GM21529 (cell line): ENCODE data around the gene DNAJB9.
"Not testable (repeated sequence)": the region's sequence is repeated elsewhere in the genome, so short reads cannot be mapped to it uniquely, and the experiment has no call there.

Experiments
- ATAC-seq: cut with Tn5 transposase; IDR thresholded peaks from one replicate; pipeline ENCODE4 v1.9.1; 2021; ENCODE audit not compliant: unreplicated experiment

Gene DNAJB9

GRCh38 chr7:108569381-108570145 is at the start of gene DNAJB9, which contains the start of gene THAP5:
Gene DNAJB9, plus strand, starts transcription at chr7:108569874. Its CDS starts 1,853 bp downstream, at chr7:108571727.
Gene THAP5, minus strand, starts transcription at chr7:108569706. Its CDS starts 137 bp downstream, at chr7:108569569.
- ATAC-seq: peak; percentile 93

GRCh38 chr7:108522780-108523179 is 46.9 kb upstream of the DNAJB9 start:
- no peak for ATAC-seq

GRCh38 chr7:108525327-108525984 is 44.2 kb upstream of the DNAJB9 start:
- ATAC-seq: peak; percentile 53

- peak; percentile 91 for ATAC-seq
Observed at GRCh38 chr7:108525985-108526767, 43.5 kb upstream of the DNAJB9 start, which contains the start of gene PNPLA8. Gene PNPLA8, minus strand, starts transcription at chr7:108526135. Its CDS starts 10,644 bp downstream, at chr7:108515491.

GRCh38 chr7:108526768-108527017 is 43.0 kb upstream of the DNAJB9 start:
- ATAC-seq: no peak

GRCh38 chr7:108528183-108528712 is 41.4 kb upstream of the DNAJB9 start:
- ATAC-seq: no peak

GRCh38 chr7:108529341-108529740 is 40.3 kb upstream of the DNAJB9 start:
- ATAC-seq: no peak

GRCh38 chr7:108533712-108534111 is 36.0 kb upstream of the DNAJB9 start:
- no peak for ATAC-seq

- no peak for ATAC-seq
Observed at GRCh38 chr7:108535257-108535656, 34.4 kb upstream of the DNAJB9 start.

GRCh38 chr7:108535744-108536143 is 33.9 kb upstream of the DNAJB9 start:
- no peak for ATAC-seq

GRCh38 chr7:108537229-108537628 is 32.4 kb upstream of the DNAJB9 start:
- no peak for ATAC-seq

GRCh38 chr7:108538236-108538635 is 31.4 kb upstream of the DNAJB9 start:
- ATAC-seq: not testable (repeated sequence)

GRCh38 chr7:108538685-108539084 is 31.0 kb upstream of the DNAJB9 start:
- not testable (repeated sequence) for ATAC-seq

GRCh38 chr7:108541478-108541877 is 28.2 kb upstream of the DNAJB9 start:
- ATAC-seq: no peak

GRCh38 chr7:108548141-108548896 is 21.4 kb upstream of the DNAJB9 start:
- ATAC-seq: not testable (repeated sequence)

GRCh38 chr7:108556665-108557064 is 13.0 kb upstream of the DNAJB9 start:
- not testable (repeated sequence) for ATAC-seq

- no peak for ATAC-seq
Observed at GRCh38 chr7:108557191-108557590, 12.5 kb upstream of the DNAJB9 start.

- ATAC-seq: no peak
Observed at GRCh38 chr7:108557617-108558016, 12.1 kb upstream of the DNAJB9 start.

GRCh38 chr7:108559253-108559652 is 10.4 kb upstream of the DNAJB9 start:
- ATAC-seq: no peak

GRCh38 chr7:108561047-108561619 is 8.5 kb upstream of the DNAJB9 start:
- no peak for ATAC-seq
